C4-2B (cell line): Measurements from ENCODE around the gene CDK14.

Source experiments
- CTCF ChIP-seq: fragments of 450-650 bp; conservative IDR thresholded peaks from 2 replicates; pipeline ENCODE4 v1.5.1; 2017; ENCODE audit warnings: mild to moderate bottlenecking
- ZFX ChIP-seq: fragments of 450-650 bp; IDR thresholded peaks from 2 replicates; pipeline ENCODE4 v1.6.1; 2017

GRCh38 chr7:91228327-91228726 lies 632.2 kb downstream of the CDK14 start:
- TF ChIP-seq CTCF (no peak), ZFX (no peak)
